ENCODE measurements around the gene FBXL3. TPM values are rescaled to one million over a fixed set of nuclear protein-coding genes. Genes with fewer than 3 reads are reported as not detected.

Gene FBXL3
- total RNA-seq, 1 experiment from 2014 or later = 9.9 TPM

- TF ChIP-seq ARID4B (CRISPR knock-in tag; IDR thresholded peaks at IDR 0.05; ENCODE audit: borderline replicate concordance) (no peak), ELF4 (CRISPR knock-in tag; IDR thresholded peaks at IDR 0.05; ENCODE audit: low read depth) (no peak), ZNF232 (CRISPR knock-in tag; IDR thresholded peaks at IDR 0.05) (no peak)
Measured at GRCh38 chr13:77065461-77066147, 38.6 kb upstream of the FBXL3 start (continued).

- H3K36me3 Mint-ChIP-seq = peaks cover 11% of the 10 kb centered on the region
- no peak for ATAC-seq
Measured at GRCh38 chr13:77062097-77062496, 35.1 kb upstream of the FBXL3 start.

DNA sequence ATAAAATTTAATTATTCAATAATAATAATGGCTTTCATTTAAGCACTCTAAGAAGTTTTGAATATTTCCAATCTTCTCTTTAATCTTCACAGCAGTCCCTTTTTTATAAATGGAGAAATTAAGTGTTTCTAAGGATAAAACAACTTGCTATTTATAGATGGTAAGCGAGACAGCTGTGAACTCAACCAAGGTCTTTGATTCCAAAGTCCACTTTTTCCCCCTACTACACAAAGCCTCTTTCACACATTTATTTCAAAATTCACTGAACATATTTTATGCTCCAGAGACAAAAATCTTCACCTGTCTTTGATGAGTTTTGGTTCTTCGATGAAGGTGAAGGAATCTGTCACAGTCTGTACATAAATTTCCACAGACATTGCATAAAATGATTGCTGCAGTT lies 34.4 kb upstream of the FBXL3 start:
- ChIA-PET CTCF (no interaction called here), POLR2A (no interaction called here)
- ATAC-seq (no peak), DNase-seq (ENCODE audit: low spot score) (no peak)
- H3K27me3 Mint-ChIP-seq (ENCODE audit: low read depth) = no peaks in the 10 kb centered on the region
- peaks cover 17% of the 10 kb centered on the region for H3K36me3 Mint-ChIP-seq
- TF ChIP-seq FOXP4 (CRISPR knock-in tag; IDR thresholded peaks at IDR 0.05) (no peak), ZNF121 (CRISPR knock-in tag; IDR thresholded peaks at IDR 0.05) (no peak), ZNF232 (CRISPR knock-in tag; IDR thresholded peaks at IDR 0.05) (no peak), E2F4 (CRISPR knock-in tag; IDR thresholded peaks at IDR 0.05; ENCODE audit: borderline replicate concordance, low read depth) (no peak), STAT6 (CRISPR knock-in tag; conservative IDR thresholded peaks at IDR 0.05; ENCODE audit: low read depth) (no peak), HMGXB4 (CRISPR knock-in tag; IDR thresholded peaks at IDR 0.05) (no peak), GABPB1 (CRISPR knock-in tag; IDR thresholded peaks at IDR 0.05) (no peak), E2F1 (CRISPR knock-in tag; IDR thresholded peaks at IDR 0.05) (no peak), HMGA2 (CRISPR knock-in tag; IDR thresholded peaks at IDR 0.05) (no peak), FOXJ3 (CRISPR knock-in tag; IDR thresholded peaks at IDR 0.05; ENCODE audit: borderline replicate concordance) (no peak)
- TF ChIP-seq, protein P1, sequence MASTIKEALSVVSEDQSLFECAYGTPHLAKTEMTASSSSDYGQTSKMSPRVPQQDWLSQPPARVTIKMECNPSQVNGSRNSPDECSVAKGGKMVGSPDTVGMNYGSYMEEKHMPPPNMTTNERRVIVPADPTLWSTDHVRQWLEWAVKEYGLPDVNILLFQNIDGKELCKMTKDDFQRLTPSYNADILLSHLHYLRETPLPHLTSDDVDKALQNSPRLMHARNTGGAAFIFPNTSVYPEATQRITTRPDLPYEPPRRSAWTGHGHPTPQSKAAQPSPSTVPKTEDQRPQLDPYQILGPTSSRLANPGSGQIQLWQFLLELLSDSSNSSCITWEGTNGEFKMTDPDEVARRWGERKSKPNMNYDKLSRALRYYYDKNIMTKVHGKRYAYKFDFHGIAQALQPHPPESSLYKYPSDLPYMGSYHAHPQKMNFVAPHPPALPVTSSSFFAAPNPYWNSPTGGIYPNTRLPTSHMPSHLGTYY (CRISPR knock-in tag; IDR thresholded peaks at IDR 0.05) = no peak
- TF ChIP-seq, protein P2, sequence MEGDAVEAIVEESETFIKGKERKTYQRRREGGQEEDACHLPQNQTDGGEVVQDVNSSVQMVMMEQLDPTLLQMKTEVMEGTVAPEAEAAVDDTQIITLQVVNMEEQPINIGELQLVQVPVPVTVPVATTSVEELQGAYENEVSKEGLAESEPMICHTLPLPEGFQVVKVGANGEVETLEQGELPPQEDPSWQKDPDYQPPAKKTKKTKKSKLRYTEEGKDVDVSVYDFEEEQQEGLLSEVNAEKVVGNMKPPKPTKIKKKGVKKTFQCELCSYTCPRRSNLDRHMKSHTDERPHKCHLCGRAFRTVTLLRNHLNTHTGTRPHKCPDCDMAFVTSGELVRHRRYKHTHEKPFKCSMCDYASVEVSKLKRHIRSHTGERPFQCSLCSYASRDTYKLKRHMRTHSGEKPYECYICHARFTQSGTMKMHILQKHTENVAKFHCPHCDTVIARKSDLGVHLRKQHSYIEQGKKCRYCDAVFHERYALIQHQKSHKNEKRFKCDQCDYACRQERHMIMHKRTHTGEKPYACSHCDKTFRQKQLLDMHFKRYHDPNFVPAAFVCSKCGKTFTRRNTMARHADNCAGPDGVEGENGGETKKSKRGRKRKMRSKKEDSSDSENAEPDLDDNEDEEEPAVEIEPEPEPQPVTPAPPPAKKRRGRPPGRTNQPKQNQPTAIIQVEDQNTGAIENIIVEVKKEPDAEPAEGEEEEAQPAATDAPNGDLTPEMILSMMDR (IDR thresholded peaks at IDR 0.05) = no peak
- H3K27ac Mint-ChIP-seq = no peak overlapping the region
- no peaks in the 10 kb centered on the region for H3K4me1 Mint-ChIP-seq
- H3K4me3 Mint-ChIP-seq = no peak overlapping the region
- no peaks in the 10 kb centered on the region for H3K9me3 Mint-ChIP-seq

More at GRCh38 chr13:77062097-77062496, 35.1 kb upstream of the FBXL3 start:
- H3K27me3 Mint-ChIP-seq (ENCODE audit: low read depth) = no peaks in the 10 kb centered on the region
- POLR2A ChIA-PET = no interaction called here
- H3K4me1 Mint-ChIP-seq = no peaks in the 10 kb centered on the region
- no peak overlapping the region for H3K27ac Mint-ChIP-seq
- H3K4me3 Mint-ChIP-seq = no peak overlapping the region
- no peak for TF ChIP-seq ZNF121 (CRISPR knock-in tag; IDR thresholded peaks at IDR 0.05)
- H3K9me3 Mint-ChIP-seq = no peaks in the 10 kb centered on the region
- no peak for DNase-seq (ENCODE audit: low spot score)
- CTCF ChIA-PET = no interaction called here
